Lower leg skin (tissue), 3 donors: ENCODE results near the gene PLAGL2.

Experiments
- POLR2A ChIP-seq, 2 donors: fragments of 450-650 bp; IDR thresholded peaks; one replicate each; pipeline ENCODE4 v1.6.1; 2016 to 2017; ENCODE audit warnings: antibody characterized with exemption in 2 of 2, mild to moderate bottlenecking in 1 of 2, moderate library complexity in 1 of 2
- TF ChIP-seq, protein P1 (sequence below), 3 donors: fragments of 450-650 bp; IDR thresholded peaks; one replicate each; pipeline ENCODE4 v1.5.1; 2016; ENCODE audit warnings: antibody characterized with exemption in 3 of 3, mild to moderate bottlenecking in 3 of 3, moderate library complexity in 2 of 3

DNA sequence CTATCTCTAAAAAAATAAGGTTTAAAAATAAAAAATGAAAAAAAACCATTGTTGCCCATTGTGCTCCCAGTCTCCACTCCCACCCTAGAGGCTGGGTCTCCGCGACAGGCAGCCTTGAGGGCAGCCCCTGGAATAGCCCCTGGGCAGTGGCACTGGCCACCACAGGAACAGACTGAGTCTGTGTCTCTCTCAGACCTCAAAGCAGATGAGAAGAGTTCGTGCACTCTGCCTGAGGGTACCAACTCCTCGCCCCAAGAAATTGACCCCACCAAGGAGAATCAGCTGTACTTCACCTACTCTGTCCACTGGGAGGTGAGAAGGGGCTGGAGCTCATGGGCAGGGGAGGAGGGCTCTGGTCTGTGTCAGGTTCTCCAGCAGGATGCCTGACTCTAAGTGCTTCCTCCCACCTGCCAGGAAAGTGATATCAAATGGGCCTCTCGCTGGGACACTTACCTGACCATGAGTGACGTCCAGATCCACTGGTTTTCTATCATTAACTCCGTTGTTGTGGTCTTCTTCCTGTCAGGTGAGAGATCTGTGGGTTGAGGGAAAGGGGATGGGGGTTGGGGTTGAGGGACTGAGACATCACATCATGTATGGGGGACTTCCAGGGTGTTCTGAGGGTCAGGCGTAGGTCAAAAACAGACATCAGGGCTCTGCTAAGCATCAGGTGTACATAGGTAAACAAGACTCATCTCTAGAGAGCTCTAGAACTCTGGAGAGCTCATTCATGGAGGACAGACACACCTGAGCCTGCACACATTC is 62.5 kb downstream of the PLAGL2 start:
- TF ChIP-seq, protein P1, sequence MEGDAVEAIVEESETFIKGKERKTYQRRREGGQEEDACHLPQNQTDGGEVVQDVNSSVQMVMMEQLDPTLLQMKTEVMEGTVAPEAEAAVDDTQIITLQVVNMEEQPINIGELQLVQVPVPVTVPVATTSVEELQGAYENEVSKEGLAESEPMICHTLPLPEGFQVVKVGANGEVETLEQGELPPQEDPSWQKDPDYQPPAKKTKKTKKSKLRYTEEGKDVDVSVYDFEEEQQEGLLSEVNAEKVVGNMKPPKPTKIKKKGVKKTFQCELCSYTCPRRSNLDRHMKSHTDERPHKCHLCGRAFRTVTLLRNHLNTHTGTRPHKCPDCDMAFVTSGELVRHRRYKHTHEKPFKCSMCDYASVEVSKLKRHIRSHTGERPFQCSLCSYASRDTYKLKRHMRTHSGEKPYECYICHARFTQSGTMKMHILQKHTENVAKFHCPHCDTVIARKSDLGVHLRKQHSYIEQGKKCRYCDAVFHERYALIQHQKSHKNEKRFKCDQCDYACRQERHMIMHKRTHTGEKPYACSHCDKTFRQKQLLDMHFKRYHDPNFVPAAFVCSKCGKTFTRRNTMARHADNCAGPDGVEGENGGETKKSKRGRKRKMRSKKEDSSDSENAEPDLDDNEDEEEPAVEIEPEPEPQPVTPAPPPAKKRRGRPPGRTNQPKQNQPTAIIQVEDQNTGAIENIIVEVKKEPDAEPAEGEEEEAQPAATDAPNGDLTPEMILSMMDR (IDR thresholded peaks at IDR 0.05): no peak
- no peak for TF ChIP-seq POLR2A (IDR thresholded peaks at IDR 0.05)
